GM21526 (cell line): ENCODE data around the gene SYT12.
"Not testable (repeated sequence)": the region's sequence is repeated elsewhere in the genome, so short reads cannot be mapped to it uniquely, and the experiment has no call there.

Source experiments
- ATAC-seq: cut with Tn5 transposase; IDR thresholded peaks from one replicate; pipeline ENCODE4 v1.9.1; 2021; ENCODE audit warnings: moderate library complexity; ENCODE audit not compliant: unreplicated experiment, low FRiP score

The SYT12 gene

GRCh38 chr11:67022961-67023956, at the start of gene SYT12:
TSS of gene SYT12 (plus strand) at chr11:67023134. CDS start at chr11:67030145, 7,011 bp downstream.
- ATAC-seq: no peak

DNA sequence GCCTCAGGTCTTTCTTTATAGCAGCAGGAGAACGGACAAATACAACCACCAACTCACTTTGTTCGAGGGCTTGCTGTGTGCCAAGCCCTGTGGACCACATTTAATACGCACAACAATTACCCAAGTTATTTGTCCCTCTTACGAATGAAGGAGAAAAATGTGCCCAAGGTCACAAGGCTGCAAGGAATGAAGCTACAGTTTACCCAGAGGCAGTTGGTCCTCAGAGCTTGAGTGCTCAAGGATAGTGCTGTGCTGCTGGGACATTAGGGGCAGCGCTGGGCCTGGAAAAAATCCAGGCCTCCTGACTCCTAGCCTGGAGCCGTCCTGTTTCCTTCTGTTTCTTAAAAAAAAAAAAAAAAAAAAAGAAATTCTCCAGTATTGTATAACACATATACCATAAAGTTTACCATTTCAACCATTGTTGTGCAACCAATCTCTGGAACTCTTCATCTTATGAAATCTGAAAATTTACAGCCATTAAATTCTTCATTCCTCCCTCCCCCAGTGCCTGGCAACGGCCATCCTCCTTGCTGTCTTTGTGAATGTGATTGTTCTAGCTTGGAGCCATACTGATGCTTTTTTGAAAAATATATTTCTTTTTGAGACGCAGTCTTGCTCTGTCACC, 48.9 kb upstream of the SYT12 start:
- ATAC-seq: no peak

DNA sequence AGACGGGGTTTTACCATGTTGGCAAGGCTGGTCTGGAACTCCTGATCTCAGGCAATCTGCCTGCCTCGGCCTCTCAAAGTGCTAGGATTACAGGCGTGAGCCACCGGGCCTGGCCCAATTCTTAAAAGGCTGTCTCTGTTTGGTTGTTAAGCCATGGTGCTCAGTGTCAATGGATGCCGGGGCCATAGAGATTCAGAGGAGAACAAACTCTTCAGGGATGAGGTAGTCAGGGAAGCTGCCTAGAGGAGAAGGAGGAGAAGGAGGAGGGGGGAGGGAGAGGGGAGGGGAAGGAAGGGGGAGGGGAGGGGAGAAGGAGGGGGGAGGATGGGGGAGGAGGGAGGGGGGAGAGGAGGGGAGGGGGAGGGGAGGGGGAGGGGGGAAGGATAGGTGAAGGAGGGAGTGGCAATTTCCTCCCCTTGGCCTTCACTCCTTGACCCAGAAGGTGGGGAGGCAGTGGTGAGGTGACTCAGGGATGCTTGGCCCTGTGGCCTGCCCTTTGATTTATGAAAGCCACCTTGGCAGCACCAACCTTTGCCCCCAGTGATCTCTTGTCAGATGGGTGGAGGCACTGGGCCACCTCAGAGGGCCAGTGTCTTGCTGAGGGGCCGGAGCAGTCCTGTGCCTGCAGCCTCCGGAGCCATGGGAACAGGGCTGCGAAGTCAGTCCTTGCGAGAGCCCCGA, 48.1 kb upstream of the SYT12 start, which contains the start of gene C11orf86:
Gene C11orf86 (plus strand): TSS at position 581 of the 681 bp plus-strand sequence. CDS start 59 bp downstream, at position 640.
- ATAC-seq: no peak

DNA sequence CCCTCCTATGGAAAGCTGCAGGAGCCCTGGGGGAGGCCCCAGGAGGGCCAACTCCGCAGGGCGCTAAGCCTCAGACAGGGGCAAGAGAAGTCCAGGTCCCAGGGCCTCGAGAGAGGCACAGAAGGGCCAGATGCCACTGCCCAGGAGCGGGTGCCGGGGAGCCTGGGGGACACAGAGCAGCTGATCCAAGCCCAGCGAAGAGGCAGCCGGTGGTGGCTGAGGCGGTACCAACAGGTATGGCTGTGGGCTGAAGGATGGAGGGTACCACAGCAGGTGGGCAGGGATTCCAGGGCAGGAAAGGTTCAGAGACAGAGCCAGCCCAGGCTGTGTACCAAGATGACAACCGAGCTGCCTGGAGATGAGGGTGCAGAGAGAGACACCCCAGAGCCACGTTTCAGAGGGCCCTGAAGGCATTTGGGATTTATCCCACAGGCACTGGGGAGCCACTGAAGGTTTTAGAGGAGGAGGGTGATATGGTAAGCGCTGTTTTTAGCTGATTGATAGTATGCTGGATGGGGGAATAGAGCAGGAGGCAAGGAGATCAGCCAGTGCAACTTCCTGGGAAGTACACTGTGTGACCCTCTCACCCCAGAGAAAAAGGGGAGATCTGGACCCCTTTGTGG, 47.4 kb upstream of the SYT12 start:
- no peak for ATAC-seq

DNA sequence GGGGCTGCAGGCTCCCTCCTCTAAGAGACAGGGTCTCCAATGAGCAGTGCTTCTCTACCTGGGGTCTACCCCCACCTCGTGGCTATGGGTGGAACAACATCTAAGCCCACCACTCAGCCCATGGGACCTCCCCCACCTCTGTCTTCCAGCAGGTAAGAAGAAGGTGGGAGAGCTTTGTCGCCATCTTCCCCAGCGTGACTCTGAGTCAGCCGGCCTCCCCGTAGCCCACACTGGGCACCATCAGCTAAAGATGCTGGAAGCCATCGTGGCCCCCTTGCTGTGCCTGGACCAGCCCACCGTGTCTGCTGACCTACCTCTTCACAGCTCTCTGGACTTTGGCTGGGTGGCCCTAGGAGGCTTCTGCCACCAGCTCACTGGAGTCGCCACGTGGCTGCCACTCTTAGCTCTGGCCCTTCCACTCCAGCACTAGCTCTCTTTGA, 46.9 kb upstream of the SYT12 start:
- ATAC-seq: no peak

DNA sequence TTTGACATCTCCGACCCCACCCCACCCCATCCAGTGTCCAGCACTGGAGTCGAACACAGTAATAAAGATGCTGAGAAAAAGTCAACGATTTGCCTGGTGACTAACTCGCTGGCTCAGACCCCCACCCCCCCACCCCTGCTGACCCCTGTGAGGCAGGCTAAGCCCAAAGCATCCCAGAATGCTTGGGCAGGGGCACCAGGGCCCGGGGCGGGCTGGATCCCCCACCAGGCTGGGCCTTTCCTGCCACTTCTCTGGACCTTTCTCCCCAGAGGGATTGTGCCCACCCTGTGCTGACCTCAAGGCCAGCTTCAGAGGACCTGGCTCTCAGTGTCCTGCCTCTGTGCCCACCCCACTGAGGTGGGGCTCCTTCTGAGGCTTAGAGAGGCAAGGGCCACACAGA, 46.0 kb upstream of the SYT12 start:
- no peak for ATAC-seq

DNA sequence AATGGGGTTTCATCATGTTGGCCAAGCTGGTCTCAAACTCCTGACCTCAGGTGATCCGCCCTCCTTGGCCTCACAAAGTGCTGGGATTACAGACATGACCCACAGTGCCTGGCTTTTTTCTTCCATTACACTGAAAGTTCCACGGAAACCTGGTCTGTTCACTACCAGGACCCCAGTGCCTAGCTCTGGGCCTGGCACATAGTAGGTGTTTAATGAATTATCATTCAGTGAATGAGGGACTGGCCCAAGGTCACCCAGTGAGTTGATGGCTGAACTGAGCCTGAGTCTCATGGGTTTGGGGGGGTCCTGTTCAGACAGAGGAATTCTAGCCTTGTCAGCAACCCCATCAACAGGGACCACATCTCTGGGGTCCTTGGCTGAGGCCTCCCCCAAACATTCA, 44.7 kb upstream of the SYT12 start:
- no peak for ATAC-seq

DNA sequence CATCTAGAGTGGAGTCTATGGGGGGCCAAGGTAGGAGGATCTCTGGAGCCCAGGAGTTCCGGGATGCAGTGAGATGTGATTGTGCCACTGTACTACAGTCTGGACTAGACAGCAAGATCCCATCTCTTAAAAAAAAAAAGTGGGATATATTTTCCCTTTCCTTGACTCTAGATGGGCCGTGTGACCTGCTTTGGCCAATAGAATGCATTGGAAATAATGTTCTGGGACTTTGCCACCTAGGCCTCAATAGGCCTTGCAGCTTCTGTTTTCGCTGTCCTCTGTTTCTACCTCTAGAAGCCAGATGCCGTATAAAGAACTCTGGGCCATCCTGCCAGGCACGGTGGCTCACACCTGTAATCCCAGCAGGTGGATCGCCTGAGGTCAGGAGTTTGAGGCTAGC, 44.2 kb upstream of the SYT12 start:
- ATAC-seq: no peak

- no peak for ATAC-seq
These were observed 43.5 kb upstream of the SYT12 start for GRCh38 chr11:66979336-66979980.

DNA sequence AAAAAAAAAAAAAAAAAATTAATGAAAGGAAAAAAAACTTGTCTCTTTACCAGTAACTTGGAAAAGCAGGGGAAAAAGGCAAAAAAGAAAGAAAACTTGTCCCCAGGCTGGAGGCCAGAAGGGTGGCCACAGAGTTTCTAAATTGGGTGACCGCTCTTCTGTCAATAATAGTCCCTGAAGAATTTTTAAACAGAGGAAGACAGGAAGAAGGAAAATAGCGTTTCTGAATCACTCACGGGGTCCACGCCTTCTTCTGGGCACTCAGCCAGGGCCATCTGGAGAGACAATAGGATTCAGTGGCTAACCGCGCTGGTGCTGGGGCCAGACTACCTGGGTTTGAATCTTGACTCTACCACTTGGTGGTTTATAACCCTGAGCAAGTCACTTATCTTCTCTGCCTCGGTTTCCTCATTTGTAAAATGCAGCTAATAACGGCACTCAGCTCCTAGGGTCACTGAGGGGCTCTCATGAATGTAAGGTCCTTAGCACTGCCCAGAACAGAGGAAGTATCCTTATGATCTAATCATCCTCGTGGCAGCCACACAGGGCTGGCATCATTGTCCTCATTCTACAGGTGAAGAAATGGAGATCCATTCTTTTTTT, 40.9 kb upstream of the SYT12 start:
- ATAC-seq: no peak

- ATAC-seq: no peak
These were observed 39.5 kb upstream of the SYT12 start for GRCh38 chr11:66983275-66983924.

DNA sequence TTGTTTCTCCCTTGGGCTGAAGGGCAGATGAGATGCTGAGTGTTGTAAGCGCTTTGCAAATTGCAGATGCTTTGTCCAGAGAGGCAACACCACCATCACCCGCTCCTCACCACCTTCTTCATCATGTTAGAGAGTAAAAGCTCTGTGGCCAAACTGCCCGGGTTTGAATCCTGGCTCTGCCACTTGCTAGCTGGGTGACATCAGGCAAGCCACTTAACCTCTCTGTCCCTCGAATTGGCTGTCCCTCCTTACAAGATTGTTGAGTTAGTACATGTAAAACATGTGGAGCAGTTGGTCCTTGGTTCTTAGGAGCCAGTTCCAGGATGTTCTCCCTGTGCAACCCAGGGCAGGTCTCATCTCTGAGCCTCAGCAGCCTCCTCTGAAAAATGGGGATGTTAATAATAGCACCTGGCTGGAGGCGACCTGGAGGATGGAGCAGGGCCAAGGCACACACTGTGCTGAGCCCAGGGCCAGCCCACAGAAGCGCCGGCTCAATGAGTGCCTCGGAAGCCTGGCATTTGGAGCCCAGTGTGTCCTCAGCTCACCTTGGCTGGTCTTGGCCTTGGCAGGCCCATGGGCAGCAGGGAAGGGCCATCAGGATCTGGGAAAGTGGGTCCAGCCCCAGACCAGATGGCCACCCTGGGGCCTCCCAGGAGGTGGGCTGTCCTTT, 37.3 kb upstream of the SYT12 start:
- no peak for ATAC-seq

- ATAC-seq: no peak
These were observed 36.8 kb upstream of the SYT12 start for GRCh38 chr11:66986178-66986545.

- no peak for ATAC-seq
These were observed 35.7 kb upstream of the SYT12 start for GRCh38 chr11:66987158-66987620.

GRCh38 chr11:66987924-66988637, 34.9 kb upstream of the SYT12 start:
- ATAC-seq: no peak

DNA sequence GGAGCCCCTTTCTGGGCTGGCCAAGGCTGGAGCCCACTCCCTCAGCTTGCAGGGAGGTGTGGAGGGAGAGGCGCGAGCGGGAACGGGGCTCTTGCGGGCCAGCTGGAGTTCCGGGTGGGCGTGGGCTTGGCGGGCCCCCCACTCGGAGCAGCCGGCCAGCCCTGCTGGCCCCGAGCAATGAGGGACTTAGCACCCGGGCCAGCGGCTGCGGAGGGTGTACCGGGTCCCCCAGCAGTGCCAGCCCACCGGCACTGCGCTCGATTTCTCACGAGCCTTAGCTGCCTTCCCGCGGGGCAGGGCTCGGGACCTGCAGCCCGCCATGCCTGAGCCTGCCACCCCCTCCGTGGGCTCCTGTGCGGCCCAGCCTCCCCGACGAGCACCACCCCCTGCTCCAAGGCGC, 34.2 kb upstream of the SYT12 start:
- ATAC-seq: not testable (repeated sequence)

GRCh38 chr11:66989360-66989759, 33.6 kb upstream of the SYT12 start:
- ATAC-seq: not testable (repeated sequence)

- no peak for ATAC-seq
These were observed 30.9 kb upstream of the SYT12 start for GRCh38 chr11:66992041-66992440.
